H1 (cell line): ENCODE measurements around the gene TAF9. TPM values are rescaled to one million over a fixed set of nuclear protein-coding genes. Genes with fewer than 3 reads are reported as not detected.
A peak's percentile ranks its signal among the peaks of the same experiment; 100 is the strongest.

Experiments used
- CTCF ChIA-PET: fragments of 300-600 bp; sonication (Branson Sonifier 250); formaldehyde crosslinking; loops from one replicate; lab custom pipeline; 2021; ENCODE audit not compliant: partially characterized antibody; lab: Charles Lee
- POLR2A ChIA-PET: fragments of 300-600 bp; sonication (Branson Sonifier 250); formaldehyde crosslinking; loops from one replicate; lab custom pipeline; 2021; ENCODE audit warnings: inconsistent platforms; ENCODE audit not compliant: partially characterized antibody; lab: Charles Lee
- DNase-seq, 2 experiments: peaks; one replicate each; pipeline versions ENCODE4 v3.0.0 to v3.0.0-alpha.2; 2010 to 2022; ENCODE audit warnings: low spot score in 2 of 2, low read depth in 1 of 2, mixed read lengths in 1 of 2
- FAIRE-seq: peaks from 2 replicates; lab custom pipeline; 2011; peaks lifted over from hg19 to GRCh38; lab: Jason Lieb, UNC
- H2AFZ ChIP-seq: 2 replicates; pipeline ENCODE4 v1.8.1; 2012; ENCODE audit warnings: low read length, inconsistent platforms
- H2AK5ac ChIP-seq: 2 replicates; pipeline ENCODE4 v1.6.1; 2013; ENCODE audit warnings: low read depth, low read length
- H2BK120ac ChIP-seq: replicated peaks from 2 replicates; pipeline ENCODE3; 2013; ENCODE audit warnings: low read depth, low read length, inconsistent platforms
- H2BK12ac ChIP-seq: 2 replicates; pipeline ENCODE4 v1.6.1; 2013; ENCODE audit warnings: low read depth, low read length
- H2BK15ac ChIP-seq: 2 replicates; pipeline ENCODE4 v1.6.1; 2013; ENCODE audit warnings: low read length
- H2BK20ac ChIP-seq: 2 replicates; pipeline ENCODE4 v1.6.1; 2013; ENCODE audit warnings: low read length
- H2BK5ac ChIP-seq: 2 replicates; pipeline ENCODE4 v1.6.1; 2013; ENCODE audit warnings: low read depth, low read length
- H3K14ac ChIP-seq: 2 replicates; pipeline ENCODE4 v1.6.1; 2013; ENCODE audit warnings: inconsistent platforms; ENCODE audit not compliant: insufficient read length
- H3K18ac ChIP-seq: 2 replicates; pipeline ENCODE4 v1.6.1; 2013; ENCODE audit warnings: low read length; ENCODE audit errors: extremely low read depth
- H3K23ac ChIP-seq: 2 replicates; pipeline ENCODE4 v1.6.1; 2013; ENCODE audit warnings: inconsistent platforms; ENCODE audit not compliant: insufficient read length
- H3K23me2 ChIP-seq: 2 replicates; pipeline ENCODE4 v1.6.1; 2013; ENCODE audit warnings: low read depth, low read length
- H3K27ac ChIP-seq: 2 replicates; pipeline ENCODE4 v1.6.1; 2011; ENCODE audit warnings: low read depth, low read length, inconsistent platforms
- H3K27me3 ChIP-seq, 4 experiments: replicated peaks in 1 of 4; 1 replicate in 1 of 4; 2 replicates in 3 of 4; pipeline versions ENCODE4 v1.6.1 to v1.8.1; 2011 to 2013; ENCODE audit warnings: low read length in 3 of 4, mild to moderate bottlenecking in 3 of 4, inconsistent platforms in 2 of 4, mixed read lengths in 2 of 4, moderate library complexity in 1 of 4; ENCODE audit not compliant: control insufficient read depth in 3 of 4, insufficient read depth in 3 of 4; ENCODE audit errors: extremely low read depth in 1 of 4
- H3K36me3 ChIP-seq, 4 experiments: 2 replicates each; pipeline versions ENCODE4 v1.6.1 to v1.8.1; 2011 to 2013; ENCODE audit warnings: mild to moderate bottlenecking in 4 of 4, low read length in 3 of 4, moderate library complexity in 2 of 4, control low read depth in 1 of 4, inconsistent platforms in 1 of 4; ENCODE audit not compliant: insufficient read depth in 4 of 4, control insufficient read depth in 2 of 4
- H3K4ac ChIP-seq: replicated peaks from 2 replicates; pipeline ENCODE3; 2013; ENCODE audit warnings: low read length, low read depth, mixed read lengths, inconsistent platforms; ENCODE audit not compliant: insufficient read length
- H3K4me1 ChIP-seq, 4 experiments: replicated peaks in 1 of 4; 1 replicate in 1 of 4; 2 replicates in 3 of 4; pipeline versions ENCODE4 v1.6.1 to v1.8.1; 2011 to 2013; ENCODE audit warnings: low read length in 3 of 4, inconsistent platforms in 2 of 4, mixed read lengths in 1 of 4; ENCODE audit not compliant: insufficient read depth in 4 of 4, control insufficient read depth in 3 of 4
- H3K4me2 ChIP-seq, 2 experiments: 2 replicates each; pipeline versions ENCODE4 v1.6.1 to v1.8.1; 2011 to 2013; ENCODE audit warnings: low read depth in 2 of 2, low read length in 2 of 2, control low read depth in 1 of 2, inconsistent platforms in 1 of 2, mild to moderate bottlenecking in 1 of 2; ENCODE audit not compliant: insufficient read depth in 1 of 2
- H3K4me3 ChIP-seq, 4 experiments: fragments of 200-600, 300-600 bp in 1 of 4; sonication (generic), shearing (Covaris generic), sonication (Bioruptor Twin) in 1 of 4; 2 replicates each; pipeline versions ENCODE4 v1.5.1 to v1.8.1; 2011 to 2016; ENCODE audit warnings: low read length in 4 of 4, low read depth in 3 of 4, control low read depth in 2 of 4, inconsistent platforms in 2 of 4, mild to moderate bottlenecking in 2 of 4, mixed read lengths in 1 of 4, moderate library complexity in 1 of 4; ENCODE audit not compliant: insufficient read depth in 2 of 4; ENCODE audit errors: extremely low read depth in 1 of 4
- H3K56ac ChIP-seq: replicated peaks from 2 replicates; pipeline ENCODE3; 2013; ENCODE audit warnings: low read depth, mild to moderate bottlenecking, mixed read lengths, low read length, inconsistent platforms; ENCODE audit not compliant: insufficient read length
- H3K79me1 ChIP-seq: 2 replicates; pipeline ENCODE4 v1.6.1; 2013; ENCODE audit warnings: low read depth, low read length, control low read depth
- H3K79me2 ChIP-seq, 2 experiments: 2 replicates each; pipeline versions ENCODE4 v1.6.1 to v1.8.1; 2012 to 2013; ENCODE audit warnings: low read length in 2 of 2, mild to moderate bottlenecking in 2 of 2, inconsistent platforms in 1 of 2; ENCODE audit not compliant: insufficient read depth in 2 of 2, control insufficient read depth in 1 of 2
- H3K9ac ChIP-seq, 4 experiments: replicated peaks in 1 of 4; 1 replicate in 1 of 4; 2 replicates in 3 of 4; pipeline versions ENCODE4 v1.6.1 to v1.8.1; 2011 to 2013; ENCODE audit warnings: low read depth in 3 of 4, low read length in 3 of 4, control low read depth in 2 of 4, mild to moderate bottlenecking in 2 of 4, moderate library complexity in 2 of 4, inconsistent platforms in 1 of 4; ENCODE audit errors: extremely low read depth in 1 of 4
- H3K9me3 ChIP-seq, 2 experiments: 2 replicates each; pipeline versions ENCODE4 v1.6.1 to v1.8.1; 2012 to 2013; ENCODE audit warnings: mild to moderate bottlenecking in 2 of 2, moderate library complexity in 2 of 2, control low read depth in 1 of 2, inconsistent platforms in 1 of 2, low read depth in 1 of 2, low read length in 1 of 2, mixed read lengths in 1 of 2; ENCODE audit not compliant: insufficient read depth in 2 of 2
- H4K20me1 ChIP-seq, 2 experiments: replicated peaks in 1 of 2; 2 replicates each; pipeline versions ENCODE3 to v1.8.1; 2011 to 2013; ENCODE audit warnings: inconsistent platforms in 2 of 2, low read length in 2 of 2, mild to moderate bottlenecking in 1 of 2; ENCODE audit not compliant: insufficient read depth in 2 of 2, control insufficient read depth in 1 of 2
- H4K5ac ChIP-seq: 2 replicates; pipeline ENCODE4 v1.6.1; 2013; ENCODE audit warnings: low read length, low read depth, mixed read lengths, inconsistent platforms; ENCODE audit not compliant: insufficient read length
- H4K8ac ChIP-seq: 2 replicates; pipeline ENCODE4 v1.8.0; 2013; ENCODE audit warnings: mild to moderate bottlenecking, moderate library complexity, low read length, inconsistent platforms; ENCODE audit not compliant: insufficient read depth; ENCODE audit errors: extremely low read depth
- H4K91ac ChIP-seq: replicated peaks from 2 replicates; pipeline ENCODE3; 2013; ENCODE audit warnings: low read length, mixed read lengths, inconsistent platforms; ENCODE audit not compliant: insufficient read length
- ASH2L ChIP-seq: fragments of 200-600, 300-600 bp; sonication (generic); IDR thresholded peaks from one replicate; pipeline ENCODE4 v1.7.1; 2017; ENCODE audit warnings: low read length
- ATF2 ChIP-seq: IDR thresholded peaks from 2 replicates; pipeline ENCODE4 v1.6.1; 2012; ENCODE audit warnings: low read length, inconsistent platforms
- CHD1 ChIP-seq: IDR thresholded peaks from 2 replicates; pipeline ENCODE4 v1.6.1; 2012; ENCODE audit warnings: low read depth, low read length, improper control_type of control experiment
- HDAC6 ChIP-seq: IDR thresholded peaks from one replicate; pipeline ENCODE4 v1.7.1; 2012; ENCODE audit warnings: low read depth, mild to moderate bottlenecking, inconsistent platforms, low read length, moderate library complexity
- JUND ChIP-seq: IDR thresholded peaks from 2 replicates; pipeline ENCODE4 v1.6.1; 2011; ENCODE audit warnings: mild to moderate bottlenecking, improper control_type of control experiment, low read length
- MAFK ChIP-seq: IDR thresholded peaks from 2 replicates; pipeline ENCODE4 v1.6.1; 2012; ENCODE audit warnings: low read depth, mild to moderate bottlenecking, improper control_type of control experiment, low read length
- POLR2A ChIP-seq, 2 experiments: IDR thresholded peaks; 1 replicate in 1 of 2; 2 replicates in 1 of 2; pipeline ENCODE4 v1.6.1; 2011; ENCODE audit warnings: low read depth in 2 of 2, low read length in 2 of 2, mild to moderate bottlenecking in 2 of 2; ENCODE audit errors: control extremely low read depth in 1 of 2
- POLR2AphosphoS5 ChIP-seq: IDR thresholded peaks from 2 replicates; pipeline ENCODE4 v1.6.1; 2011; ENCODE audit warnings: low read depth, low read length
- SIX5 ChIP-seq: IDR thresholded peaks from 2 replicates; pipeline ENCODE4 v1.6.1; 2011; ENCODE audit warnings: mild to moderate bottlenecking, low read depth, low read length
- TAF1 ChIP-seq: IDR thresholded peaks from 2 replicates; pipeline ENCODE4 v1.6.1; 2011; ENCODE audit warnings: mild to moderate bottlenecking, low read depth, low read length
- TAF7 ChIP-seq: optimal IDR thresholded peaks from 2 replicates; pipeline ENCODE3; 2011; ENCODE audit warnings: low read depth, mild to moderate bottlenecking, inconsistent platforms, low read length, moderate library complexity, borderline replicate concordance
- TCF12 ChIP-seq: IDR thresholded peaks from 2 replicates; pipeline ENCODE4 v1.6.1; 2011; ENCODE audit warnings: low read depth, mild to moderate bottlenecking, low read length
- WGBS, 2 experiments: shearing (Covaris generic) in 1 of 2; methylation state at CpG; one replicate each; pipeline versions ENCODE4 v1.1.6 to v1.1.7; 2013 to 2015; ENCODE audit warnings: low lambda C conversion rate in 2 of 2, mixed read lengths in 2 of 2, inconsistent platforms in 1 of 2, low coverage in 1 of 2, missing lambda C conversion rate in 1 of 2; ENCODE audit not compliant: insufficient replicate concordance in 2 of 2, insufficient coverage in 1 of 2, insufficient read length in 1 of 2; ENCODE audit errors: extremely low coverage in 1 of 2, missing lambda C conversion rate in 1 of 2; 5-methylcytosine and 5-hydroxymethylcytosine counted together
- polyA plus RNA-seq, 7 experiments: library from polyadenylated mRNA; depleted of rRNA in 3 of 7; stranded (reverse) in 5 of 7; unstranded in 2 of 7; fragments of >200 nt in 5 of 7; fragments of 200-250 nt in 2 of 7; gene quantifications; 1 replicate in 5 of 7; 2 replicates in 1 of 7; 4 replicates in 1 of 7; pipeline versions ENCODE4 v1.2.1 to v1.2.3, GENCODE V29; 2011 to 2013; ENCODE audit warnings: missing spikeins in 2 of 7, mixed read lengths in 2 of 7
- total RNA-seq: library from RNA; stranded (reverse); fragmentation: NEBNext Ultra II Directional; extraction: Animal tissue kit (Norgen Biotek cat#: 25700); gene quantifications from 2 replicates; pipeline ENCODE4 v1.2.1, GENCODE V29; 2021

Gene TAF9
- total and polyA plus RNA-seq, 2 of the 8 experiments (the other 6 are each of a cell fraction or from before 2014, with no cell fraction given) = 85.1 to 135 TPM

- POLR2A ChIA-PET = interaction anchor here (0.6 to 1.5 kb wide), 7 partner anchors 8 to 225 kb away, joined by 3 to 8 read pairs (median 4); partner anchors contain the start of genes CENPH and RAD17
- H3K27me3 ChIP-seq = no peaks in the 10 kb centered on the region
- H2AFZ ChIP-seq = peak within 1 kb of the TSS; percentile 61
- peak within 1 kb of the TSS; percentile 90 to 92 (median 92) for H3K9ac ChIP-seq
- H3K18ac ChIP-seq = peak within 1 kb of the TSS; percentile 93
- H4K8ac ChIP-seq = peak within 1 kb of the TSS; percentile 96; the same call in 1 of the 2 replicates
- H3K4me3 ChIP-seq = peak within 1 kb of the TSS; percentile 89 to 93 (median 92)
- H3K23ac ChIP-seq = no peak within 1 kb of the TSS
- no peak within 1 kb of the TSS for H2AK5ac ChIP-seq
- DNase-seq (peak; percentile 81 to 89), FAIRE-seq (peak; percentile 48)
- H3K79me2 ChIP-seq = peaks cover 0 to 5% of the 10 kb centered on the region in 2 experiments; a peak in 1 of 4 replicates
- H3K4me1 ChIP-seq = no peaks in the 10 kb centered on the region; a peak in 2 of 7 replicates
- CTCF ChIA-PET = no interaction called here
- peak within 1 kb of the TSS; percentile 77 to 87 for H3K4me2 ChIP-seq
- H3K23me2 ChIP-seq = peaks cover 11% of the 10 kb centered on the region
- H4K20me1 ChIP-seq = peaks cover 0 to 2% of the 10 kb centered on the region in 2 experiments
- H3K36me3 ChIP-seq = peaks cover 2 to 15% (median 11%) of the 10 kb centered on the region in 4 experiments; a peak in 5 of 8 replicates
- H4K5ac ChIP-seq = peak within 1 kb of the TSS; percentile 90
- WGBS, 2 experiments = 2% methylated on average over 42 of the region's 78 CpGs; no CpG with 5 or more reads in 1 of the 2 experiments
- no peak within 1 kb of the TSS for H3K4ac ChIP-seq
- H3K56ac ChIP-seq = peak within 1 kb of the TSS; percentile 34
- H3K27ac ChIP-seq = peak within 1 kb of the TSS; percentile 84
- H2BK20ac ChIP-seq = no peak within 1 kb of the TSS
- H2BK12ac ChIP-seq = peak within 1 kb of the TSS; percentile 68; the same call in 1 of the 2 replicates
- no peaks in the 10 kb centered on the region for H3K9me3 ChIP-seq
- peak within 1 kb of the TSS; percentile 25 for H4K91ac ChIP-seq
- H2BK5ac ChIP-seq = peak within 1 kb of the TSS; percentile 83
- H3K14ac ChIP-seq = peak within 1 kb of the TSS; percentile 87
- H3K79me1 ChIP-seq = no peaks in the 10 kb centered on the region; the same call in 1 of the 2 replicates
- no peak within 1 kb of the TSS for H2BK15ac ChIP-seq
- no peak within 1 kb of the TSS for H2BK120ac ChIP-seq
- peak; percentile 89 for TF ChIP-seq TAF7
- TF ChIP-seq POLR2AphosphoS5 = peak; percentile 78
- no peak for TF ChIP-seq SIX5
- no peak for TF ChIP-seq HDAC6
- TF ChIP-seq TAF1 = peak; percentile 85
- no peak for TF ChIP-seq MAFK
- TF ChIP-seq ASH2L = peak; percentile 93
- no peak for TF ChIP-seq JUND
- TF ChIP-seq POLR2A (IDR thresholded peaks at IDR 0.05; ENCODE audit: control extremely low read depth in 1 of 2, low read depth in 2 of 2, low read length in 2 of 2) = peak; percentile 68 to 89
- TF ChIP-seq ATF2 = no peak
- TF ChIP-seq CHD1 = no peak
- peak; percentile 55; the same call in 1 of the 2 replicates for TF ChIP-seq TCF12
Observed at GRCh38 chr5:69414885-69415583, 45.7 kb upstream of the TAF9 start, which contains the start of gene MARVELD2. MARVELD2 (plus strand) TSS chr5:69415116; CDS start chr5:69419386, 4,270 bp downstream.
